Vagina (tissue), 2 donors: Measurements from ENCODE around the gene OVCA2. TPM values are rescaled to one million over a fixed set of nuclear protein-coding genes. Genes with fewer than 3 reads are reported as not detected.
A peak's percentile ranks its signal among the peaks of the same experiment; 100 is the strongest.

Source experiments
- DNase-seq, 2 donors: peaks; one replicate each; pipeline ENCODE4 v3.0.0-alpha.2; 2017; ENCODE audit errors: extremely low spot score in 2 of 2
- H3K27ac ChIP-seq: fragments of 200-600 bp; sonication (generic); one replicate; pipeline ENCODE4 v1.5.1; 2019
- H3K27me3 ChIP-seq: fragments of 200-600 bp; sonication (generic); one replicate; pipeline ENCODE4 v1.5.1; 2019
- H3K36me3 ChIP-seq, 2 donors: fragments of 200-600 bp; sonication (generic); one replicate each; pipeline ENCODE4 v1.5.1; 2017 to 2019
- H3K4me1 ChIP-seq: fragments of 200-600 bp; sonication (generic); one replicate; pipeline ENCODE4 v1.5.1; 2019
- H3K4me3 ChIP-seq, 2 donors: fragments of 200-600 bp; sonication (generic); 1 replicate in 1 of 2; 2 replicates in 1 of 2; pipeline ENCODE4 v1.5.1; 2016 to 2019
- H3K9me3 ChIP-seq: fragments of 200-600 bp; sonication (generic); one replicate; pipeline ENCODE4 v1.5.1; 2019
- POLR2A ChIP-seq, 2 donors: fragments of 450-650 bp; IDR thresholded peaks; one replicate each; pipeline ENCODE4 v1.6.1; 2017; ENCODE audit warnings: antibody characterized with exemption in 2 of 2, mild to moderate bottlenecking in 2 of 2, moderate library complexity in 2 of 2
- POLR2AphosphoS5 ChIP-seq, 2 donors: sonication (generic); formaldehyde crosslinking; IDR thresholded peaks; one replicate each; pipeline ENCODE4 v1.9.0; 2017; ENCODE audit warnings: antibody characterized with exemption in 2 of 2, mild to moderate bottlenecking in 2 of 2, low read depth in 1 of 2; ENCODE audit not compliant: insufficient read depth in 1 of 2
- intact Hi-C: fragments of 100-400 bp; cut with DNase I; formaldehyde crosslinking; loops from one replicate; pipeline ENCODE4 v1.15.1; 2023
- total RNA-seq: library from RNA; depleted of rRNA; stranded (reverse); fragments of >200 nt; gene quantifications from one replicate; pipeline ENCODE4 v1.2.3, GENCODE V29; 2016
- TF ChIP-seq, protein P1 (sequence below), 3 experiments: fragments of 450-650 bp in 2 of 3; fragments of 200-600 bp in 1 of 3; sonication (generic) in 1 of 3; IDR thresholded peaks; one replicate each; pipeline ENCODE4 v1.5.1; 2017 to 2019; ENCODE audit warnings: antibody characterized with exemption in 3 of 3, mild to moderate bottlenecking in 2 of 3, moderate library complexity in 2 of 3

Gene OVCA2
- total RNA-seq, 1 donor from 2014 or later: 24.3 TPM

DNA sequence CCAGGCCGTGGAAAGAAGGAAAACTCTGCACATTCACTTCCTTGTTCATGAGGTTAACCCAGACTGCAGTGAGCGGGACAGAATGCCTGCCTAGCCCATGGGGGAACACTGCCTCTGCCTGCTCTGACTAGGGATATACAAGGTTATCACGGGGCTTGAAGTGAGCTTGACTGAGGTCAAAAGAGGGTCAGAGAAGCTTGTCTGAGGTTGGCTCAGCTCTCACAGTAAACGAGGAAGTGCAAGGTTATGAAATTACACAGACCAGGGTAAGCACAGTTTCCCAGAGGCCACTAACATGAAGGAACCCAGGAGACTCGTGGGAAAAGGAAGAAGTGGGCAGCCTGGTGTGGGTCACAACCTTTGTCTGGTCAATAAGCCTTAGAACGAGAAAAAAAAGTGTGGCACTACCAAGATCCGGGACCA, 41.8 kb downstream of the OVCA2 start:
- Histone ChIP-seq H3K36me3 (peaks cover 0 to 21% of the 10 kb centered on the region in 2 donors), H3K4me3 (no peak overlapping the region), H3K27ac (peak overlapping the region; percentile 92), H3K27me3 (no peaks in the 10 kb centered on the region), H3K9me3 (no peaks in the 10 kb centered on the region), H3K4me1 (peaks cover 64% of the 10 kb centered on the region)
- DNase-seq: peak in 1 of 2 donors; percentile 88
- no peak for TF ChIP-seq POLR2AphosphoS5 (IDR thresholded peaks at IDR 0.05; ENCODE audit: insufficient read depth in 1 of 2, low read depth in 1 of 2)
- intact Hi-C loops: no loop called here

DNA sequence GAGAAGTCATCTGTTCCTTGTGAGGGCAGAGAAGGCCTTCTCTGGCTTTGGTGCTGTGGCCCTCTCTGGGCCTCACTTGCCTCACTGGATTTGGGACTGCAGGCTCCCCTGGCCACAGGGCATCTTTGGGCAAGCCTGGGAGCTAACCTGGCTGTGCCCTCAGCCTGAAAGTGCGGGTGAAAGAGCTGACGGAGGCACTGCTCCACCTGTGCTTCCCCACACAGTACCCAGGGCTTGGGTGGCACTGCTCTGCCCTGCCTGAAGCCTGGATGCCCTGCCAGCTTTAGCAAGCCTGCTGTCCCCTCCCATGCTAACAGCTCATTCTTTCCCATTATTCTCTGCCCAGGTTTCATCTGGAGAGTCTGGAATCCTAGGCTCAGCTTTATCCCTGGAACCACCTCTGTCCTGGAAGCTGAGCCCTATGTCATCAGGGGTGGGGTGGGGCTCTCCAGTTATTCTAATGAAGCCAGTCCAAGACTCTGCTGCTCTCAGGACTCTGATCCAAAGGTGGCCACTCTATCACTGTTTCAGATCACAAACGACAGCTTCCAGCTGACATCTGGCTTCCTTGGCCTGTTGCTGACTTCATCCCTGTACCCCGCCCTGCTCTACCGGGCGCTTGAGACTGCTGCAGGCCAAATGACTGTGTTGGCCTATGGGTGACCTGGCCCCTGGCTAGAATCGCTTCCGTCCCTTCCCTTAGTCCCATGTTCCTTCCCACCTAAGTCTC, 42.4 kb downstream of the OVCA2 start:
- peaks cover 0 to 15% of the 10 kb centered on the region in 2 donors for H3K36me3 ChIP-seq
- H3K4me1 ChIP-seq: peaks cover 69% of the 10 kb centered on the region
- no peak overlapping the region for H3K4me3 ChIP-seq
- peak overlapping the region; percentile 92 for H3K27ac ChIP-seq
- intact Hi-C loops: no loop called here
- no peaks in the 10 kb centered on the region for H3K27me3 ChIP-seq
- DNase-seq: peak in 1 of 2 donors; percentile 93
- H3K9me3 ChIP-seq: no peaks in the 10 kb centered on the region
- TF ChIP-seq POLR2AphosphoS5 (IDR thresholded peaks at IDR 0.05; ENCODE audit: insufficient read depth in 1 of 2, low read depth in 1 of 2) (peak in 1 of 2 donors; percentile 43), POLR2A (IDR thresholded peaks at IDR 0.05) (no peak)
- TF ChIP-seq, protein P1, sequence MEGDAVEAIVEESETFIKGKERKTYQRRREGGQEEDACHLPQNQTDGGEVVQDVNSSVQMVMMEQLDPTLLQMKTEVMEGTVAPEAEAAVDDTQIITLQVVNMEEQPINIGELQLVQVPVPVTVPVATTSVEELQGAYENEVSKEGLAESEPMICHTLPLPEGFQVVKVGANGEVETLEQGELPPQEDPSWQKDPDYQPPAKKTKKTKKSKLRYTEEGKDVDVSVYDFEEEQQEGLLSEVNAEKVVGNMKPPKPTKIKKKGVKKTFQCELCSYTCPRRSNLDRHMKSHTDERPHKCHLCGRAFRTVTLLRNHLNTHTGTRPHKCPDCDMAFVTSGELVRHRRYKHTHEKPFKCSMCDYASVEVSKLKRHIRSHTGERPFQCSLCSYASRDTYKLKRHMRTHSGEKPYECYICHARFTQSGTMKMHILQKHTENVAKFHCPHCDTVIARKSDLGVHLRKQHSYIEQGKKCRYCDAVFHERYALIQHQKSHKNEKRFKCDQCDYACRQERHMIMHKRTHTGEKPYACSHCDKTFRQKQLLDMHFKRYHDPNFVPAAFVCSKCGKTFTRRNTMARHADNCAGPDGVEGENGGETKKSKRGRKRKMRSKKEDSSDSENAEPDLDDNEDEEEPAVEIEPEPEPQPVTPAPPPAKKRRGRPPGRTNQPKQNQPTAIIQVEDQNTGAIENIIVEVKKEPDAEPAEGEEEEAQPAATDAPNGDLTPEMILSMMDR (IDR thresholded peaks at IDR 0.05): no peak

DNA sequence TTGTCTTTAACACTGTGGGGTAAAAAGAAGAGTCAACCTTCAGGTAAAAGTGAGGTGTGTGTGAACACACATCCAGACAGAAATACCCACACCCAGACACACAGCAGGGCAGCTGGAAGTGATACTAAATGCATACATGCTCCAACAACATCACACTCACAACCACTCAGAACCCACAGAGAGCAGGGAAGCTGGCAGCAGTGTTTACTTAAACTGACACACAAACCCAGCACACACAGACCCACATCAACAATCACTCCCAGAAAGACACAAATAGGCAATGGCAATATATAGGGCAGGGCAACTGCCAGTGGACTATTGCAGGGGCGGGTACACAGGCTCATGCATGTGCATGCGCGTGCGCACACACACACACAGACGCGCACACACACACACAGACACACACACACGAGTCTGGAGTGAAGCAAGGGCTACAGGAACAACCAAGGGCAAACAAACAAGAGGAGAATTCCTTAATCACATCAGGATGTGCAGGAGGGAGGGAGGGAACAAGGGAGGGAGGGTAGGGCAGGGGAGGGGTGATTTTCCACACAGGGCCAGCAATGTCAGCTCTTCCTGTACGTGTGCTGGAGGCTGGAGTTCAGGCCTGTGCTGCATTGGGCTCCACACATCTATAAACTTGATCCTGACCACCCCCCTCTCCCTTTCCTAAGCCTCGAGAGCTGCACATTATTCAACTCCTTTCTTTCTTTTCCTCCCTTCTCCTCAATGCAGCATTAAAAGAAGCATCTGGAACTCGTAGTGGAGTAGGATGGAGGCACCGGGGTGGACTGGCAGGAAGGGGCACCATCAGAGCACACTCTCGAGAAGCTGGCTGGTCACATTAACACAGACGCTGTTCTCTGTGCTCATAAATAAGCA, 43.2 kb downstream of the OVCA2 start:
- H3K27me3 ChIP-seq: no peaks in the 10 kb centered on the region
- intact Hi-C loops: no loop called here
- H3K4me1 ChIP-seq: peaks cover 77% of the 10 kb centered on the region
- H3K9me3 ChIP-seq: no peaks in the 10 kb centered on the region
- peak in 1 of 2 donors; percentile 96 for DNase-seq
- peak overlapping the region; percentile 92 for H3K27ac ChIP-seq
- H3K4me3 ChIP-seq: no peak overlapping the region
- TF ChIP-seq POLR2A (IDR thresholded peaks at IDR 0.05) (no peak), POLR2AphosphoS5 (IDR thresholded peaks at IDR 0.05; ENCODE audit: insufficient read depth in 1 of 2, low read depth in 1 of 2) (peak in 1 of 2 donors; percentile 7)
- peaks cover 0 to 15% of the 10 kb centered on the region in 2 donors for H3K36me3 ChIP-seq

- Histone ChIP-seq H3K4me1 (peaks cover 83% of the 10 kb centered on the region), H3K9me3 (no peaks in the 10 kb centered on the region), H3K36me3 (peaks cover 0 to 10% of the 10 kb centered on the region in 2 donors), H3K27ac (peak overlapping the region; percentile 92), H3K27me3 (no peaks in the 10 kb centered on the region), H3K4me3 (no peak overlapping the region)
- intact Hi-C loops: no loop called here
- TF ChIP-seq POLR2A (IDR thresholded peaks at IDR 0.05) (no peak), POLR2AphosphoS5 (IDR thresholded peaks at IDR 0.05; ENCODE audit: insufficient read depth in 1 of 2, low read depth in 1 of 2) (peak; percentile 17 to 40)
- TF ChIP-seq, protein P1 (IDR thresholded peaks at IDR 0.05): no peak
- peak in 1 of 2 donors; percentile 92 for DNase-seq
These were observed 43.8 kb downstream of the OVCA2 start for GRCh38 chr17:2085648-2085949.

GRCh38 chr17:2086306-2086705, 44.5 kb downstream of the OVCA2 start:
- TF ChIP-seq, protein P1 (IDR thresholded peaks at IDR 0.05): no peak
- TF ChIP-seq POLR2A (IDR thresholded peaks at IDR 0.05): no peak
- no peak for TF ChIP-seq POLR2AphosphoS5 (IDR thresholded peaks at IDR 0.05; ENCODE audit: insufficient read depth in 1 of 2, low read depth in 1 of 2)
- Histone ChIP-seq H3K27ac (peak overlapping the region; percentile 92), H3K27me3 (no peaks in the 10 kb centered on the region), H3K9me3 (no peaks in the 10 kb centered on the region), H3K4me3 (no peak overlapping the region), H3K4me1 (peaks cover 90% of the 10 kb centered on the region), H3K36me3 (peaks cover 0 to 5% of the 10 kb centered on the region in 2 donors)
- DNase-seq: no peak
- intact Hi-C loops: no loop called here
